HCT116 (cell line): Measurements from ENCODE around the gene POLRMT. TPM values are rescaled to one million over a fixed set of nuclear protein-coding genes. Genes with fewer than 3 reads are reported as not detected.

Experiments
- ATAC-seq: fragments of 200-7000 bp; cut with Tn5 transposase; 2 replicates; pipeline ENCODE4 v1.9.1; 2020; ENCODE audit warnings: mild to moderate bottlenecking, moderate library complexity
- BruUV-seq: library from RNA; stranded (reverse); fragments of 400-500 nt; replicated peaks from 2 replicates; lab custom pipeline; 2021; lab: Mats Ljungman, UMichigan
- CTCF ChIA-PET: fragments of 300-600 bp; sonication (Branson Sonifier 250); formaldehyde crosslinking; loops from one replicate; lab custom pipeline; 2021; ENCODE audit warnings: antibody characterized with exemption; lab: Charles Lee
- POLR2A ChIA-PET: fragments of 300-600, 350-600 bp; sonication (Branson Sonifier 250); formaldehyde crosslinking; loops from one replicate; lab custom pipeline; 2021; ENCODE audit warnings: antibody characterized with exemption; lab: Charles Lee
- RAD21 ChIA-PET, 2 experiments: fragments of 300-600 bp; sonication (Branson Sonifier 250); formaldehyde crosslinking; loops; one replicate each; lab custom pipeline; 2023; ENCODE audit warnings: low total read pairs in 2 of 2; ENCODE audit not compliant: uncharacterized antibody in 2 of 2, unreplicated experiment in 2 of 2, low non-redundant PET in 1 of 2; lab: Charles Lee
- DNase-seq: peaks from one replicate; pipeline ENCODE4 v3.0.0-alpha.2; 2010; ENCODE audit warnings: low read depth, low spot score
- H2AFZ ChIP-seq: fragments of 200-600 bp; shearing (Covaris generic), sonication (generic); 2 replicates; pipeline ENCODE4 v1.6.1; 2017; ENCODE audit warnings: low read depth, mixed run types, mixed read lengths, antibody characterized with exemption, low read length; ENCODE audit not compliant: poor library complexity, severe bottlenecking
- H3K27ac ChIP-seq: 2 replicates; pipeline ENCODE4 v1.5.1; 2012; ENCODE audit warnings: low read depth, low read length
- H3K27me3 ChIP-seq: fragments of 200-600 bp; sonication (generic); 2 replicates; pipeline ENCODE4 v1.6.1; 2016; ENCODE audit warnings: mixed run types, low read length, mixed read lengths; ENCODE audit not compliant: insufficient read depth
- H3K36me3 ChIP-seq, 2 experiments: fragments of 200-500 bp in 1 of 2; fragments of 200-600 bp in 1 of 2; sonication (Bioruptor generic) in 1 of 2; sonication (generic) in 1 of 2; 2 replicates each; pipeline versions ENCODE4 v1.5.1 to v1.6.1; 2014 to 2016; ENCODE audit warnings: low read length in 2 of 2, inconsistent platforms in 1 of 2, mixed read lengths in 1 of 2, mixed run types in 1 of 2; ENCODE audit not compliant: insufficient read depth in 2 of 2, control insufficient read depth in 1 of 2
- H3K4me1 ChIP-seq, 2 experiments: fragments of 200-600 bp in 1 of 2; sonication (generic) in 1 of 2; 2 replicates each; pipeline versions ENCODE4 v1.5.1 to v1.6.1; 2012 to 2017; ENCODE audit warnings: low read length in 2 of 2, inconsistent platforms in 1 of 2, mild to moderate bottlenecking in 1 of 2, mixed read lengths in 1 of 2, mixed run types in 1 of 2, moderate library complexity in 1 of 2; ENCODE audit not compliant: insufficient read depth in 2 of 2, control insufficient read depth in 1 of 2
- H3K4me2 ChIP-seq: fragments of 200-600 bp; sonication (generic); 2 replicates; pipeline ENCODE4 v1.6.1; 2017; ENCODE audit warnings: mixed run types, low read length, mixed read lengths
- H3K4me3 ChIP-seq, 2 experiments: fragments of 200-600 bp in 1 of 2; sonication (generic) in 1 of 2; replicated peaks in 1 of 2; 2 replicates each; pipeline ENCODE4 v1.5.1; 2011 to 2016; ENCODE audit warnings: low read length in 2 of 2, control low read depth in 1 of 2, low read depth in 1 of 2, mild to moderate bottlenecking in 1 of 2, mixed read lengths in 1 of 2, mixed run types in 1 of 2
- H3K79me2 ChIP-seq: fragments of 200-600 bp; sonication (generic); 2 replicates; pipeline ENCODE4 v1.6.1; 2017; ENCODE audit warnings: mild to moderate bottlenecking, mixed run types, low read length, moderate library complexity, mixed read lengths; ENCODE audit not compliant: insufficient read depth
- H3K9ac ChIP-seq: fragments of 200-600 bp; sonication (generic); 2 replicates; pipeline ENCODE4 v1.6.1; 2016; ENCODE audit warnings: low read length, mixed read lengths
- H3K9me2 ChIP-seq: fragments of 200-600 bp; sonication (generic), shearing (Covaris generic); 2 replicates; pipeline ENCODE4 v1.6.1; 2017; ENCODE audit warnings: mixed run types, mild to moderate bottlenecking, moderate library complexity; ENCODE audit not compliant: insufficient read depth
- H3K9me3 ChIP-seq, 2 experiments: fragments of 200-500 bp in 1 of 2; fragments of 200-600 bp in 1 of 2; sonication (Bioruptor generic) in 1 of 2; sonication (generic) in 1 of 2; 2 replicates each; pipeline ENCODE4 v1.6.1; 2014 to 2017; ENCODE audit warnings: low read length in 2 of 2, mixed read lengths in 2 of 2, inconsistent platforms in 1 of 2, low read depth in 1 of 2, mild to moderate bottlenecking in 1 of 2, mixed run types in 1 of 2, moderate library complexity in 1 of 2; ENCODE audit not compliant: control insufficient read depth in 1 of 2, insufficient read depth in 1 of 2
- H4K20me1 ChIP-seq: fragments of 200-600 bp; sonication (generic), shearing (Covaris generic); 2 replicates; pipeline ENCODE4 v1.6.1; 2017; ENCODE audit warnings: mixed run types, mild to moderate bottlenecking, moderate library complexity; ENCODE audit not compliant: insufficient read depth
- CBX3 ChIP-seq: IDR thresholded peaks from 2 replicates; pipeline ENCODE4 v1.6.1; 2012; ENCODE audit warnings: low read depth
- CTCF ChIP-seq, 3 experiments: fragments of 200-600 bp in 1 of 3; sonication (generic) in 1 of 3; IDR thresholded peaks in 2 of 3; conservative IDR thresholded peaks in 1 of 3; 2 replicates each; pipeline ENCODE4 v1.5.1; 2012 to 2017; ENCODE audit warnings: low read depth in 2 of 3, low read length in 2 of 3, antibody characterized with exemption in 1 of 3, borderline replicate concordance in 1 of 3, control low read depth in 1 of 3, mild to moderate bottlenecking in 1 of 3, mixed read lengths in 1 of 3, mixed run types in 1 of 3, moderate library complexity in 1 of 3; ENCODE audit not compliant: insufficient read depth in 1 of 3
- EGR1 ChIP-seq: IDR thresholded peaks from 2 replicates; pipeline ENCODE4 v1.6.1; 2012; ENCODE audit warnings: low read depth
- ELF1 ChIP-seq: IDR thresholded peaks from 2 replicates; pipeline ENCODE4 v1.6.1; 2012; ENCODE audit warnings: low read depth, borderline replicate concordance
- EZH2 ChIP-seq: fragments of 200-600 bp; sonication (generic); IDR thresholded peaks from 2 replicates; pipeline ENCODE4 v1.6.1; 2017; ENCODE audit warnings: antibody characterized with exemption, mixed run types
- EZH2phosphoT487 ChIP-seq: fragments of 200-600 bp; IDR thresholded peaks from 2 replicates; pipeline ENCODE4 v1.6.1; 2018; ENCODE audit warnings: antibody characterized with exemption, borderline replicate concordance
- FOSL1 ChIP-seq: IDR thresholded peaks from 2 replicates; pipeline ENCODE4 v1.6.1; 2012; ENCODE audit warnings: low read depth
- POLR2A ChIP-seq: IDR thresholded peaks from 2 replicates; pipeline ENCODE4 v1.7.0; 2011; ENCODE audit warnings: borderline replicate concordance; ENCODE audit not compliant: insufficient read depth, insufficient read length; ENCODE audit errors: extremely low read depth
- RAD21 ChIP-seq: IDR thresholded peaks from 2 replicates; pipeline ENCODE4 v1.6.1; 2012; ENCODE audit warnings: low read depth, mild to moderate bottlenecking
- SIN3A ChIP-seq: IDR thresholded peaks from 2 replicates; pipeline ENCODE4 v1.6.1; 2012; ENCODE audit warnings: low read depth
- TCF7L2 ChIP-seq: IDR thresholded peaks from 2 replicates; pipeline ENCODE4 v1.7.0; 2011; ENCODE audit warnings: borderline replicate concordance, inconsistent platforms; ENCODE audit not compliant: insufficient read depth, insufficient read length; ENCODE audit errors: extremely low read depth
- YY1 ChIP-seq: IDR thresholded peaks from 2 replicates; pipeline ENCODE4 v1.6.1; 2011; ENCODE audit warnings: low read length, low read depth, moderate library complexity, mild to moderate bottlenecking; ENCODE audit not compliant: insufficient replicate concordance; ENCODE audit errors: extremely low read depth
- ZFX ChIP-seq: fragments of 450-650 bp; IDR thresholded peaks from 2 replicates; pipeline ENCODE4 v1.6.1; 2017
- ZNF274 ChIP-seq: fragments of 200-500 bp; sonication (Bioruptor generic); IDR thresholded peaks from 2 replicates; pipeline ENCODE4 v1.6.1; 2014; ENCODE audit warnings: mild to moderate bottlenecking, low read depth, low read length, inconsistent platforms
- intact Hi-C: fragments of 100-400 bp; cut with micrococcal nuclease; formaldehyde crosslinking; loops from 2 replicates; pipeline ENCODE4 v1.10.0; 2022
- total RNA-seq: library from RNA; stranded (reverse); gene quantifications from one replicate; pipeline ENCODE4 v1.2.1, GENCODE V29; 2021; ENCODE audit not compliant: unreplicated experiment
- TF ChIP-seq, protein P1 (sequence below): IDR thresholded peaks from 2 replicates; pipeline ENCODE4 v1.6.1; 2012

Gene POLRMT
- total RNA-seq, 1 experiment from 2014 or later, result 138 TPM

- ATAC-seq, result no peak
- Histone ChIP-seq H3K4me2 (peak overlapping the region; percentile 50), H3K9me3 (no peaks in the 10 kb centered on the region), H3K36me3 (peaks cover 5 to 57% of the 10 kb centered on the region in 2 experiments), H3K4me3 (no peak overlapping the region), H3K9ac (0 out of 2 replicates have a peak overlapping the region, but pooled peaks have one; percentile 3), H4K20me1 (no peaks in the 10 kb centered on the region), H2AFZ (no peak overlapping the region), H3K9me2 (no peaks in the 10 kb centered on the region), H3K27ac (peak overlapping the region; percentile 53; the same call in 1 of the 2 replicates), H3K4me1 (peaks cover 4 to 21% of the 10 kb centered on the region in 2 experiments; a peak in 3 of 4 replicates), H3K79me2 (peaks cover 23% of the 10 kb centered on the region)
- CTCF ChIA-PET, result no interaction called here
- intact Hi-C loops, result no loop called here
- RAD21 ChIA-PET, result no interaction called here
- POLR2A ChIA-PET, result no interaction called here
- no TSS peak for BruUV-seq
- no peak for TF ChIP-seq SIN3A
- no peak for TF ChIP-seq ZFX
- TF ChIP-seq YY1, result no peak
- TF ChIP-seq POLR2A, result no peak
- TF ChIP-seq EGR1, result no peak
- TF ChIP-seq CBX3, result no peak
- no peak for TF ChIP-seq ELF1
- TF ChIP-seq FOSL1, result no peak
- TF ChIP-seq ZNF274, result no peak
- TF ChIP-seq EZH2phosphoT487, result no peak
- no peak for TF ChIP-seq TCF7L2
- no peak for TF ChIP-seq RAD21
- TF ChIP-seq EZH2, result no peak
- TF ChIP-seq, protein P1, sequence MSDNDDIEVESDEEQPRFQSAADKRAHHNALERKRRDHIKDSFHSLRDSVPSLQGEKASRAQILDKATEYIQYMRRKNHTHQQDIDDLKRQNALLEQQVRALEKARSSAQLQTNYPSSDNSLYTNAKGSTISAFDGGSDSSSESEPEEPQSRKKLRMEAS, result no peak
- TF ChIP-seq CTCF (IDR thresholded peaks at IDR 0.05 in 2 of 3, conservative IDR thresholded peaks at IDR 0.05 in 1 of 3; ENCODE audit: borderline replicate concordance in 1 of 3, insufficient read depth in 1 of 3, low read depth in 2 of 3, low read length in 2 of 3), result no peak
- TF ChIP-seq, all 23 proteins: peak for 0
- no peaks in the 10 kb centered on the region for H3K27me3 ChIP-seq
- no peak for DNase-seq
Measured at GRCh38 chr19:624433-625109, 8.8 kb downstream of the POLRMT start.
